GM12878 (cell line): Measurements from ENCODE around the gene INSIG1.

Experiments
- ATF2 ChIP-seq: IDR thresholded peaks from 2 replicates; pipeline ENCODE4 v1.6.1; 2012; ENCODE audit warnings: low read length, inconsistent platforms
- CTCF ChIP-seq, 3 experiments: IDR thresholded peaks in 2 of 3; conservative IDR thresholded peaks in 1 of 3; 2 replicates each; pipeline ENCODE4 v1.5.1; 2011; ENCODE audit warnings: low read depth in 3 of 3, low read length in 3 of 3, mild to moderate bottlenecking in 3 of 3, control low read depth in 2 of 3, moderate library complexity in 2 of 3, inconsistent platforms in 1 of 3, mixed read lengths in 1 of 3; ENCODE audit not compliant: control insufficient read depth in 2 of 3, insufficient read depth in 1 of 3; ENCODE audit errors: extremely low read depth in 1 of 3
- DPF2 ChIP-seq: fragments of 450-650 bp; IDR thresholded peaks from 2 replicates; pipeline ENCODE4 v1.6.1; 2017; ENCODE audit warnings: mild to moderate bottlenecking
- ELK1 ChIP-seq: IDR thresholded peaks from 2 replicates; pipeline ENCODE4 v1.6.1; 2012; ENCODE audit warnings: low read depth, low read length, improper control_type of control experiment
- GABPA ChIP-seq: IDR thresholded peaks from 2 replicates; pipeline ENCODE4 v1.6.1; 2014; ENCODE audit warnings: antibody characterized with exemption, low read depth, mild to moderate bottlenecking, inconsistent platforms
- HDAC6 ChIP-seq: fragments of 200-600 bp; sonication (generic); IDR thresholded peaks from one replicate; pipeline ENCODE4 v1.8.0; 2017; ENCODE audit warnings: antibody characterized with exemption; ENCODE audit not compliant: unreplicated experiment
- NKRF ChIP-seq: fragments of 450-650 bp; conservative IDR thresholded peaks from 2 replicates; pipeline ENCODE4 v1.6.1; 2017; ENCODE audit warnings: mild to moderate bottlenecking, moderate library complexity
- PBX3 ChIP-seq: IDR thresholded peaks from 2 replicates; pipeline ENCODE4 v1.6.1; 2011; ENCODE audit warnings: mild to moderate bottlenecking, low read depth, low read length, moderate library complexity; ENCODE audit not compliant: insufficient replicate concordance
- POLR2AphosphoS5 ChIP-seq: IDR thresholded peaks from 2 replicates; pipeline ENCODE4 v1.6.1; 2011; ENCODE audit warnings: mild to moderate bottlenecking, low read length, inconsistent platforms
- RELA ChIP-seq: fragments of 450-650 bp; IDR thresholded peaks from 2 replicates; pipeline ENCODE4 v1.8.0; 2014; ENCODE audit warnings: borderline replicate concordance; ENCODE audit not compliant: partially characterized antibody
- SIX5 ChIP-seq: IDR thresholded peaks from 2 replicates; pipeline ENCODE4 v1.6.1; 2011; ENCODE audit warnings: mild to moderate bottlenecking, low read depth, low read length, moderate library complexity; ENCODE audit not compliant: severe bottlenecking
- SPI1 ChIP-seq: IDR thresholded peaks from 2 replicates; pipeline ENCODE4 v1.6.1; 2011; ENCODE audit warnings: low read depth, mild to moderate bottlenecking, low read length, moderate library complexity, borderline replicate concordance; ENCODE audit not compliant: insufficient read depth
- TAF1 ChIP-seq: IDR thresholded peaks from 2 replicates; pipeline ENCODE4 v1.6.1; 2011; ENCODE audit warnings: mild to moderate bottlenecking, low read depth, low read length, borderline replicate concordance

- no peak for TF ChIP-seq GABPA
- no peak for TF ChIP-seq DPF2
- TF ChIP-seq SIX5, result no peak
- TF ChIP-seq CTCF (IDR thresholded peaks at IDR 0.05 in 2 of 3, conservative IDR thresholded peaks at IDR 0.05 in 1 of 3; ENCODE audit: control insufficient read depth in 2 of 3, extremely low read depth in 1 of 3, insufficient read depth in 1 of 3, low read depth in 3 of 3, low read length in 3 of 3), result no peak
- TF ChIP-seq PBX3, result no peak
- TF ChIP-seq TAF1, result no peak
- no peak for TF ChIP-seq SPI1
- TF ChIP-seq RELA, result no peak
- no peak for TF ChIP-seq ATF2
- no peak for TF ChIP-seq ELK1
- no peak for TF ChIP-seq POLR2AphosphoS5
- TF ChIP-seq HDAC6, result no peak
- TF ChIP-seq NKRF, result no peak
Observed at GRCh38 chr7:155358066-155358947, 60.6 kb downstream of the INSIG1 start.
